Omental fat pad (tissue), 4 donors: ENCODE results near the gene RTKN. TPM values are rescaled to one million over a fixed set of nuclear protein-coding genes. Genes with fewer than 3 reads are reported as not detected.
A peak's percentile ranks its signal among the peaks of the same experiment; 100 is the strongest.

Experiments used
- ATAC-seq: fragments of 150-250 bp; one replicate; pipeline ENCODE4 v1.9.1; 2016; ENCODE audit warnings: mild to moderate bottlenecking, moderate library complexity; ENCODE audit not compliant: low FRiP score
- DNase-seq: peaks from one replicate; pipeline ENCODE4 v3.0.0-alpha.2; 2019; ENCODE audit warnings: low spot score
- CTCF ChIP-seq, 3 donors: fragments of 450-650 bp; IDR thresholded peaks; one replicate each; pipeline ENCODE4 v1.5.1; 2016 to 2017; ENCODE audit warnings: antibody characterized with exemption in 3 of 3, mild to moderate bottlenecking in 3 of 3, moderate library complexity in 2 of 3
- total RNA-seq, 4 donors: library from RNA; depleted of rRNA; stranded (reverse); fragments of >200 nt; gene quantifications; one replicate each; pipeline ENCODE4 v1.1.0, GENCODE V29; 2016

Gene RTKN
- total RNA-seq, 4 donors from 2014 or later: 9.1 to 32.2 (median 19.3) TPM

- DNase-seq (no peak), ATAC-seq (peak; percentile 41)
- TF ChIP-seq CTCF (IDR thresholded peaks at IDR 0.05): no peak
These were observed 12.0 kb downstream of the RTKN start for GRCh38 chr2:74429487-74430451.

DNA sequence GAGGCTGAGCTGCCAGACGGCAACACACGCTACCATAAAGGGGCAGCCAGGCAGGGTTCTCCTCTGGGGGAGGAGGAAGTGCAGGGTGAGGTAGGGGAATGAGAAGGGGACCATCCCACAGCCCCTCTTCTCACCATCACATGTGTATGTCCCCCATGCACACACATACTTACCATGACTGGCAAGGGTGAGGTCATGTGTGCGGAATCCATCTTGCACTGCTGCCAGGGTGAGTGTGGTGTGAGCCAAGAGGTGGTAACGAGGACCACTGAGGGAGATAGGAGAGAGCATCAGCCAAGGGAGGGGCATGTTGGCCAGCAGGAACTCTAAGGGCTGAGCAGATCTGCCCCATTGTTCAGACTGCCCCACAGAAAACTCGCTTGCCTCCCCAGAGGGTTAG is 13.1 kb downstream of the RTKN start:
- DNase-seq (no peak), ATAC-seq (no peak)
- no peak for TF ChIP-seq CTCF (IDR thresholded peaks at IDR 0.05)

DNA sequence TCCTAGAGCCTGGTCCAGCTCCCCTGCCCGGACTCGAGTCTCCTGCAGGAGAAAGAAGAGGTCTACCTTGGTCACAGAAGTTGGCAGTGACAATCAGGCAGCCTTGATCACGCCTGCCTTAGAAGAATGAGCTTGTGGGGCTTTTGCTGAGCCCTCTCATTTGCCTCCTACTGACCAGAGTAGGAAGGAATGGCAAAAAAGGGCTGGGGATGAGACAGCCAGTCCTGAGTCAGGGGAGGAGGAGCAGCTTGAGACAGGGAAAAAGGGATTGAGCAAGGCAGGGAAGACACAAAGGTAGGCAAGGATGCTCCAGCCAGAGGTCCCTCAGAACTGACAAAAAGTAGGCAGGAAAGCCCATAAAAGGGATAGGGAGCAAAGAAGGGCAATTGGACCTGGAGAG is 14.2 kb downstream of the RTKN start:
- ATAC-seq: no peak
- no peak for DNase-seq
- no peak for TF ChIP-seq CTCF (IDR thresholded peaks at IDR 0.05)

DNA sequence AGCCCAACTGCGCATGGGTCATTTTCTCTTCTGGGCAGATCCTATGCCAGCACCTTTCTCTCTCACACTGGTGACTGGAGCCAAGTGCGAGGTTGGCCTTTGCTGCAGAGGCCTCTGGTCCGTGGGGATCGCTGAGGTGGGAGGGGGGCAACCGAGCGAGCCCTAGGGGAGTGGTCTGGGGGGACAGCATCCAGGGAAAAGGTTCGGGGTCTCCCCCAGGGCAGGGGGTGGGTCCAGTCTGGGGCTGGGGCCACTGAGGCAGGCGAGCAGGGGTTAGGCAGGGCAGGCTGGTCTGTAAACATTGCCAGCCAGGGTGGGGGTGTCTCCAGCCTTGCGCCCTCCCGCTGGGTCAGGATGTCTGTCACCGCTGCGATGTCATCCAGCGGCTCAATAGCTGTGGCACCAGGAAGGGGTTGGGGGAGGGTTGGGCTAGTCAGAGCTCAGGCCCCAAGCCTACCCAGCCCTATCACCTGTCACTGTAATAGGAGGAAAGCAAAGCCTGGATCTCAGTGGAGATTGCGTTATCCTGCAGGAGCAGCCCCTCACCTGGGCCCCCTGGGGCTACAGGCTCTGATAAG is 15.5 kb downstream of the RTKN start:
- ATAC-seq (no peak), DNase-seq (no peak)
- no peak for TF ChIP-seq CTCF (IDR thresholded peaks at IDR 0.05)

DNA sequence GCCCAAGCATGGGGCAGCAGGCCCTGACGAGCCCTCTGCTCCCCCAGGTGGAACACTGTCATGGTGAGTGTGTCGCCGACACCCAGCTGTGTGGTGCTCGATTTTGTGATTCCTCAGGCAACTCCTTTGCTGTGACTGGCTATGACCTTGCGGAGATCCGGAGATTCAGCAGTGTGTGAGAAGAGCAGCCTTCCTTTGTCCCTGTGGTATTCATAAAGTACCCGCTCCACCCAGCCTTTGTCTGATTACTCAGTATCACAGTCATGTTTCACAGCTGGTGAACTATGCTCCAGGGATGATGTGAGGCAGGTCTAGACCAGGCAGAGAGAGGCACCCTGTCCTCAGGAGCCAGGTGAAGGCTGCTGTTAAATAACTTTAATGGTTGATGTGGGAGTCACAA is 16.2 kb downstream of the RTKN start:
- TF ChIP-seq CTCF (IDR thresholded peaks at IDR 0.05): no peak
- ATAC-seq (no peak), DNase-seq (no peak)

DNA sequence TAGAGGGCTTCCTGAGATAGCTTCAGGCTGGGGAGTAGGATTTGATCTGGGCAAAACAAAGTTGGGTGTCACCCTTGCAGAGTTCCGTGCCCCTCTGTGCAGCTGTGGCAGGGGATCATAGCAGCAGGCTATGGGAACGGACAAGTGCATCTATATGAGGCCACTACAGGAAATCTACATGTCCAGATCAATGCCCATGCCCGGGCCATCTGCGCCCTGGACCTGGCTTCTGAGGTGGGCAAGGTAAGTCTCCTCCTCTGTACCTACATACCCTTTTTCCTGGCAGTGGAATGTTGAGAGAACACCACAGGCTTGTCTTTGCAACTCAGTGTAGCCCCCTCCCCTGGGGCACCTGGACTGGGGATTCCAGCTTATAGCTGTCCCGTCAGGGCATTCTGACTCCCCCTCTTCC is 16.7 kb downstream of the RTKN start:
- no peak for TF ChIP-seq CTCF (IDR thresholded peaks at IDR 0.05)
- no peak for ATAC-seq
- DNase-seq: no peak
